ENCODE data around the gene PLCD1. TPM values are rescaled to one million over a fixed set of nuclear protein-coding genes. Genes with fewer than 3 reads are reported as not detected.

Gene PLCD1
- total RNA-seq, 1 donor from 2014 or later = 19.0 TPM

DNA sequence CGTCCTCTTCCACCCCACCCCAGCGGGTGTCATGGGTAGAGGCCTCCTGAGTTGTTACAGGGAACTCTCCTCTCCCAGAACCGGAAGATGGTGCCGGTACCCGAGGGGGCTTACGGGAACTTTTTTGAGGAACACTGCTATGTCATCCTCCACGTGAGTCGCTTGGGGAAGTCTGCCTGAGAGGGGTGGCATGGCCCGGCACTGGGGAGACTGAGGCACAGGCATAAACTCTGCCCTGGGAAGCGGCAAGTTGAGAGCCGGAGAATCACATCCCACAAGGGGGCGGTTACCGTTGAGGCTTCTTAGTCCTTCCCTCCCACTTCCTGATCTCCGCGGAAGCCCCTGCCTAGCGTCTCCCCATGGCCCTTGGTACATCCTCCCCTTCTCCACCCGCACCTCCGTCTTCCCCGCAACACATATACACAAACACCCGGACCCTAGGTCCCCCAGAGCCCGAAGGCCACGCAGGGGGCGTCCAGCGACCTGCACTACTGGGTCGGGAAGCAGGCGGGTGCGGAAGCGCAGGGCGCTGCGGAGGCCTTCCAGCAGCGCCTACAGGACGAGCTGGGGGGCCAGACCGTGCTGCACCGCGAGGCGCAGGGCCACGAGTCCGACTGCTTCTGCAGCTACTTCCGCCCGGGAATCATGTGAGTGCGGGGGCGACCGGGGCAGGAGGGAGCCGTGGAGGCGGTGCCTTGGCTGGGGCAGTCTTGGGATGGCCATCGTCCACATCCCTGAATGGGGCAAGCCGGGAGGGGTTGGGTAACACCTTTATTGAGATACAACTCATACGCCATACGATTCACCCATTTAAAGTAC lies 35.4 kb downstream of the PLCD1 start:
- H3K27me3 ChIP-seq (ENCODE audit: control insufficient read depth, insufficient read depth, low read length) = no peaks in the 10 kb centered on the region
- H3K4me3 ChIP-seq (ENCODE audit: low read depth, low read length) = peak overlapping the region; percentile 48
- DNase-seq (ENCODE audit: low read depth) = peak; percentile 19
- TF ChIP-seq, protein P1, sequence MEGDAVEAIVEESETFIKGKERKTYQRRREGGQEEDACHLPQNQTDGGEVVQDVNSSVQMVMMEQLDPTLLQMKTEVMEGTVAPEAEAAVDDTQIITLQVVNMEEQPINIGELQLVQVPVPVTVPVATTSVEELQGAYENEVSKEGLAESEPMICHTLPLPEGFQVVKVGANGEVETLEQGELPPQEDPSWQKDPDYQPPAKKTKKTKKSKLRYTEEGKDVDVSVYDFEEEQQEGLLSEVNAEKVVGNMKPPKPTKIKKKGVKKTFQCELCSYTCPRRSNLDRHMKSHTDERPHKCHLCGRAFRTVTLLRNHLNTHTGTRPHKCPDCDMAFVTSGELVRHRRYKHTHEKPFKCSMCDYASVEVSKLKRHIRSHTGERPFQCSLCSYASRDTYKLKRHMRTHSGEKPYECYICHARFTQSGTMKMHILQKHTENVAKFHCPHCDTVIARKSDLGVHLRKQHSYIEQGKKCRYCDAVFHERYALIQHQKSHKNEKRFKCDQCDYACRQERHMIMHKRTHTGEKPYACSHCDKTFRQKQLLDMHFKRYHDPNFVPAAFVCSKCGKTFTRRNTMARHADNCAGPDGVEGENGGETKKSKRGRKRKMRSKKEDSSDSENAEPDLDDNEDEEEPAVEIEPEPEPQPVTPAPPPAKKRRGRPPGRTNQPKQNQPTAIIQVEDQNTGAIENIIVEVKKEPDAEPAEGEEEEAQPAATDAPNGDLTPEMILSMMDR (IDR thresholded peaks at IDR 0.05; ENCODE audit: insufficient read depth, low read length, poor library complexity, severe bottlenecking) = peak; percentile 17
- H3K36me3 ChIP-seq (ENCODE audit: control insufficient read depth, insufficient read depth, low read length) = no peaks in the 10 kb centered on the region

DNA sequence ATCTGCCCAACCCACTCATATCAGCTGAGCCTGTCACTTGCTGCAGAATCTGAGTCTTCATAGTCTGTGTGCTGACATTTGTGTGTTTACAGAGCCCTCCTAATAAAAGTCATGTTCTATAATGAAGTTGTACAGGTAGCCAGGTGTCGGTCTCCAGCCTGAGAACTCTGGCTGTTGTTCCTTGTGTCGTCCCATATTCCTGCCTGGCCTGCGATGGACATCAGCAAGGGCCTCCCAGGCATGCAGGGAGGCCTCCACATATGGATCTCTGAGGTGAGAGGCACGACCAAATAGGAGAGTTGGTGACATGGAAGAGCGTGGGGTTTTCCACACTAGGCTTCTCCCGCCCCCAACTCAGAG lies 36.0 kb downstream of the PLCD1 start:
- DNase-seq (ENCODE audit: low read depth) = no peak
- TF ChIP-seq, protein P1 (IDR thresholded peaks at IDR 0.05; ENCODE audit: insufficient read depth, low read length, poor library complexity, severe bottlenecking) = no peak
- no peak overlapping the region for H3K4me3 ChIP-seq (ENCODE audit: low read depth, low read length)

DNA sequence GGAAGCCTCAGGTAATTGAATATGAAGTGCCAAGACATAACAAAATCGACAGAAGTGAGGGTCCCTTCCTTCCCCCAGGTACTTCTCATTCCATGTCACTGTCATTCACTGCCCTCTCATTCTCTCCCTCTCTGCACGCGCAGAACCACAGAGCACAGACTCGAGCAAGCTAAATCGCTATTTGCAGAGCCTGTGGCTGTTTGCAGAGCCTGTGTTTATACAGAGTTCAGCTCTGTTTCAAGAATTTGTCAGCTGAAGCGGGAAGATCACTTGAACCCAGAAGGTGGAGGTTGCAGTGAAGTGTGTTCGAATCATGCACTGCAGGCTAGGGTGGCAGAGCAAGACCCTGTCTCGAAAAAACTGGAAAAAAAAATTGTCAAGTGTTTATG lies 36.4 kb downstream of the PLCD1 start:
- no peak for DNase-seq (ENCODE audit: low read depth)
- H3K36me3 ChIP-seq (ENCODE audit: control insufficient read depth, insufficient read depth, low read length) = no peaks in the 10 kb centered on the region
- H3K27me3 ChIP-seq (ENCODE audit: control insufficient read depth, insufficient read depth, low read length) = no peaks in the 10 kb centered on the region
- H3K4me3 ChIP-seq (ENCODE audit: low read depth, low read length) = no peak overlapping the region
- TF ChIP-seq, protein P1 (IDR thresholded peaks at IDR 0.05; ENCODE audit: insufficient read depth, low read length, poor library complexity, severe bottlenecking) = no peak

More for the DNA sequence above, 36.0 kb downstream of the PLCD1 start:
- no peaks in the 10 kb centered on the region for H3K27me3 ChIP-seq (ENCODE audit: control insufficient read depth, insufficient read depth, low read length)
- no peaks in the 10 kb centered on the region for H3K36me3 ChIP-seq (ENCODE audit: control insufficient read depth, insufficient read depth, low read length)

DNA sequence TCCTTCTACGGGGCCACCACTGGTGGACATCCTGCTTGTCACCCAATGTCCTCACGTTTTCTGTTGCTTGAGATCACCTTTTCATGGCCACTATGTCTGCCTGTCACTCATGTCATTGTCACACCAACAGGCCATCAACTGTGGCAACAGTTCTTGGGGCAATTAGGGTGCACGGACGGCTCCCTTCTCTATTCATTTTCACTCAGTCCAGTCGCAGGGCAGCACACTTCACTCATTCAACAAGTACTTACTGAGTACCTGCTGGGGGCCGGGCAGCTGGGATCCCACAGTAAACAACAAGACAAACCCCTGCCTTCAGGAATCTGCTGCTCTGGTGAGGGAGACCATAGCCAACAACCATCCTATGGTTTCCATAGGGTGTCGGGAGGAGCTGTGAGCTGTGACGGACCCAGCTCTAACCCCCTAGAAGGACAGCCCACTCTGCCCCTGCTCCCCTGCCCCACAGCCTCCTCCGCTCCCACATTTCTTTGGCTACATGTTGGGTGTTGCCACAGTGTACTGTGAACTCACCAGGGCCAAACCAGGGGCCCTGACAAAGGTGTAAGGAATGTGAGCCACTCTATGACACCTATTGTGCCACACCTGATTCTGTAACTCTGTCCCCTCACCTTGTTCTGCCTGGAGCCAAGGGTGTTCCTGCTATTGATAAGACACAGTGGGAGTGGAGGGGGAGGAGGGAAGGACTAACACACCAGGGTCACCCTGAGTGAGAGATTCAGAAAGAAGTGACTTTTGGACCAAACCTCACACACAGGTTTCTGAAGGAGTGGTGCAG lies 37.0 kb downstream of the PLCD1 start:
- no peaks in the 10 kb centered on the region for H3K27me3 ChIP-seq (ENCODE audit: control insufficient read depth, insufficient read depth, low read length)
- TF ChIP-seq, protein P1 (IDR thresholded peaks at IDR 0.05; ENCODE audit: insufficient read depth, low read length, poor library complexity, severe bottlenecking) = no peak
- no peak for DNase-seq (ENCODE audit: low read depth)
- H3K4me3 ChIP-seq (ENCODE audit: low read depth, low read length) = no peak overlapping the region
- no peaks in the 10 kb centered on the region for H3K36me3 ChIP-seq (ENCODE audit: control insufficient read depth, insufficient read depth, low read length)

DNA sequence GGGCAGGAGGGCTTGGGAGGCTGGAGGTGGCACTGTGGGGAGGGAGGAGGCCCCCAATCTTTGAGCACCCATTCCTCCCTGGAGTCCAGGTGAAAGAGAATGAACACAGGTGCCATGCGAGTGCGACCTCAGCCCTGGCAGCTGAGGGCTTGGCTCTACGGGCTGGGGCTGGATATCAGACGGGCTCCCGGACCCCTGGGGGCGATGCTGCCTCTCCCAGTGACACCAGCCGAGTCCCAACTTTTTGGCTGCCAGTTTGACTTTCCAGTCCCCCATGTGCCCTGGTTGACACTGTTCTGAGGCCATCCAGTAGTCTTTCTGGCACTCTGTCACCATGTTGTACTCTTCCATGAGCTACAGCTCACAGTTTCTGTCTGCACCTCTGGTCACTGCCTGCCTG lies 37.6 kb downstream of the PLCD1 start:
- no peaks in the 10 kb centered on the region for H3K36me3 ChIP-seq (ENCODE audit: control insufficient read depth, insufficient read depth, low read length)
- H3K4me3 ChIP-seq (ENCODE audit: low read depth, low read length) = no peak overlapping the region

More for the DNA sequence above, 37.6 kb downstream of the PLCD1 start:
- no peaks in the 10 kb centered on the region for H3K27me3 ChIP-seq (ENCODE audit: control insufficient read depth, insufficient read depth, low read length)
- DNase-seq (ENCODE audit: low read depth) = no peak
- TF ChIP-seq, protein P1 (IDR thresholded peaks at IDR 0.05; ENCODE audit: insufficient read depth, low read length, poor library complexity, severe bottlenecking) = no peak

Data from kidney epithelial cell (primary cell).